ENCODE measurements around the gene CIRBP. TPM values are rescaled to one million over a fixed set of nuclear protein-coding genes. Genes with fewer than 3 reads are reported as not detected.
"Not testable (repeated sequence)": the region's sequence is repeated elsewhere in the genome, so short reads cannot be mapped to it uniquely, and the experiment has no call there.

The CIRBP gene
- total RNA-seq, 1 donor from 2014 or later: 659 TPM

DNA sequence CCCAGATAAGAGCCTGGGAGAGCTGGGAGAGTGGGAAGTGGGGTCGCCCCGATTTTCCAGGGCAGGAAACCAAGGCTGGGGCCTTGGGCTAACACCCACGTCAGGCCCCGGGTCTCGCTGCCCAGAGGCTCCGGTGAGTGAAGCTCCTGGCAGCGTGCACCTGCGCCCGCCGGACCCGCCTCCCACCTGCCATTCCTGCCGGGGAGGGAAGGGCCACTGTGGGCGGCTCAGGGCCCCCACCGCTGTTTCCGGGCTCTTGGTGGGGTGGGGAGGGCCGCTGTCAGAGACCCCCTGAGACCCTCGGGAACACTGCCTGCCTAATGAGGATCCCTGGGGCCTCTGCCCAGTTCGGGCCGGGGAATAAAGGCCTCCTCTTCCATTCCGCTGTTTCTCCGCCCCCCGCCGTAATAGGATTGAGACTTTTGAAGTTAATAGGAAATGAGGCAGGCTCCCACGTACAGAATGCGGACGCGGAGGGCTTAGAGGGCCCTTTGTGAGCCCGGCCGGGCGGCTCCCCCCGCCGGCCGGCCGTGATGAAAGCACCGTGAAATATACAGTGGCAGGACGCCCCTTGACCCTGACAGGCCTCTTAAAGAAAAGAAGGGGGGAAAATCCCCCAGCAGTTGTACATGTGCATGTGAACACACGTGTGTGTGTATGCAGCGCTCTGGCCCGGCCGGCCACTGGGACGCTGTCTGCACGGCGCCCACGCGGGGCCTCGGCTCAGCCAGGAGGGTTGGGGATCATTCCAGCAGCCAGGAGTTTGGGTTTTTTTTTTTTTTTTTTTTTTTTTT lies 49.7 kb downstream of the CIRBP start:
- Mint-ChIP-seq H3K27me3 (ENCODE audit: low read depth) (peaks cover 28% of the 10 kb centered on the region), H3K4me3 (no peak overlapping the region), H3K4me1 (peaks cover 3% of the 10 kb centered on the region), H3K36me3 (no peaks in the 10 kb centered on the region), H3K27ac (no peak overlapping the region), H3K9me3 (no peaks in the 10 kb centered on the region)
- TF ChIP-seq, protein P1, sequence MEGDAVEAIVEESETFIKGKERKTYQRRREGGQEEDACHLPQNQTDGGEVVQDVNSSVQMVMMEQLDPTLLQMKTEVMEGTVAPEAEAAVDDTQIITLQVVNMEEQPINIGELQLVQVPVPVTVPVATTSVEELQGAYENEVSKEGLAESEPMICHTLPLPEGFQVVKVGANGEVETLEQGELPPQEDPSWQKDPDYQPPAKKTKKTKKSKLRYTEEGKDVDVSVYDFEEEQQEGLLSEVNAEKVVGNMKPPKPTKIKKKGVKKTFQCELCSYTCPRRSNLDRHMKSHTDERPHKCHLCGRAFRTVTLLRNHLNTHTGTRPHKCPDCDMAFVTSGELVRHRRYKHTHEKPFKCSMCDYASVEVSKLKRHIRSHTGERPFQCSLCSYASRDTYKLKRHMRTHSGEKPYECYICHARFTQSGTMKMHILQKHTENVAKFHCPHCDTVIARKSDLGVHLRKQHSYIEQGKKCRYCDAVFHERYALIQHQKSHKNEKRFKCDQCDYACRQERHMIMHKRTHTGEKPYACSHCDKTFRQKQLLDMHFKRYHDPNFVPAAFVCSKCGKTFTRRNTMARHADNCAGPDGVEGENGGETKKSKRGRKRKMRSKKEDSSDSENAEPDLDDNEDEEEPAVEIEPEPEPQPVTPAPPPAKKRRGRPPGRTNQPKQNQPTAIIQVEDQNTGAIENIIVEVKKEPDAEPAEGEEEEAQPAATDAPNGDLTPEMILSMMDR (IDR thresholded peaks at IDR 0.05; ENCODE audit: unreplicated experiment): no peak
- no peak for DNase-seq (ENCODE audit: low spot score in 2 of 2, unreplicated experiment in 2 of 2)

DNA sequence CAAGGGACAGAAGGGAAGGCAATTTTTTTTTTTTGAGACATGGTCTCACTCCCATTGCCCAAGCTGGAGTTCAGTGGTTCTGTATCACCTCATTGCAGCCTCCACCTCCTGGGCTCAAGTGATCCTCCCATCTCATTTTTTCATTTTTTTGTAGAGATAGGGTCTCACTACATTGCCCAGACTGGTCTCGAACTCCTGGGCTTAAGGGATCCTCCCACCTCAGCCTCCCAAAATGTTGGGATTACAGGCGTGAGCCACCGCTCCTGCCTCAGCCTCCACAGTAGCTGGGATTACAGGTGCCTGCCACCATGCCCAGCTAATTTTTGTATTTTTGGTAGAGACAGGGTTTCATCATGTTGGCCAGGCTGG lies 51.1 kb downstream of the CIRBP start:
- H3K9me3 Mint-ChIP-seq; H3K4me1 Mint-ChIP-seq; H3K4me3 Mint-ChIP-seq; DNase-seq (ENCODE audit: low spot score in 2 of 2, unreplicated experiment in 2 of 2); H3K36me3 Mint-ChIP-seq; H3K27ac Mint-ChIP-seq: not testable (repeated sequence)
- peaks cover 26% of the 10 kb centered on the region for H3K27me3 Mint-ChIP-seq (ENCODE audit: low read depth)

DNA sequence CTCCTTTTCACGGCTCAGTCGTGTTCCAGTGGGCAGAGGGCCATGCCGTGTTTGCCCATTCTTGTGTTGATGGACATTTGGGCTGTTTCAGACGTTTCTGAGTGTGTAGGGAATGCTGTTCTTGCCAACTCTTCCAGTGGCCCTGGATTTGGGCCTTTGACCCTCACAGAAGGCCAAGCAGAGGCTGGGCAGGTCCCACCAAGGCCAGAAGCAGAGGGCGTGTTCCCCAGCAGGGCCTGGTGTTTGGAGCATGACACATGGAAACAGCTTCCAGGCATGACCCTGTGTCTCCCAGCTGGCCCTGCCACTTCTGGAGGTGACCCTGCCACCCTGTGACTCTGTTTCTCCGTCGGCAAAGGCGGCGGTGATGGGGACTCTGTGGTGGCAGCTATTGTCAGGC lies 52.4 kb downstream of the CIRBP start:
- Mint-ChIP-seq H3K9me3 (no peaks in the 10 kb centered on the region), H3K4me1 (no peaks in the 10 kb centered on the region), H3K36me3 (no peaks in the 10 kb centered on the region), H3K27ac (no peak overlapping the region), H3K27me3 (ENCODE audit: low read depth) (peaks cover 18% of the 10 kb centered on the region), H3K4me3 (no peak overlapping the region)
- TF ChIP-seq, protein P1 (IDR thresholded peaks at IDR 0.05; ENCODE audit: unreplicated experiment): no peak
- DNase-seq (ENCODE audit: low spot score in 2 of 2, unreplicated experiment in 2 of 2): no peak

DNA sequence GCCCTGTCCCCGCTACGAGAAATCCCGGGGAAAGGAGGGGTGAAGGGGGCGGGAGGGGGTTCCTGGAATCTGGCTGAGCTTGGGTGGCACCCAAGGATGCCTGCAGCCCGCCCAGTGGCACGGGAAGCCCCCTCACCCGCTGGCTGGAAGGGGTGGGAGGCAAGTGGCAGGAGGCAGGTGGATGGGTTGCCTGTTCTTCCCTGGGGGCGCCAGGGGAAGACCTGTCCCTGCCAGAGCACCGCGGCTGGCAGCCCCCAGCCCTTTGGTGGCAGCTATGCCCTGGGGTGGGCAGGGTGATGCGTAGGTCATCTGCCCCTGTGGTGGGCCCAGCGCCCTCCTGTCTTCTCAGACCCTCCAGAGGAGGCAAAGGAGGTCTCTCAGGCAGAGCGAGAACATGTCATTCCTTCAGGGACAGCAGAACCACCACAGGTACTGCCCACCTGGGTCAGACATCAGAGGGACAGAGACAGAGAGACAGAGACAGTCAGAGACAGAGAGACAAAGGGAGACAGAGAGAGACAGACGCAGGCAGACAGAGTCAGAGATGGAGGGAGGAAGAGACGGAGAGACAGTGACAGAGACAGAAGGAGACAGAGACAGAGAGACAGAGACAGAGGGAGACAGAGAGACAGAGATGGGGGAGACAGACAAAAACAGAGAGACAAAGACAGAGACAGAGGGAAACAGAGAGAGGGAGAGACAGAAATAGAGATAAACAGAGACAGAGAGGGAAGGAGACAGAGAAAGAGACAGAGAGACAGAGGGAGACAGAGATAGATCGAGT lies 53.3 kb downstream of the CIRBP start:
- Mint-ChIP-seq H3K4me1 (no peaks in the 10 kb centered on the region), H3K27ac (no peak overlapping the region), H3K27me3 (ENCODE audit: low read depth) (peaks cover 11% of the 10 kb centered on the region), H3K36me3 (no peaks in the 10 kb centered on the region), H3K4me3 (no peak overlapping the region), H3K9me3 (no peaks in the 10 kb centered on the region)
- no peak for DNase-seq (ENCODE audit: low spot score in 2 of 2, unreplicated experiment in 2 of 2)
- TF ChIP-seq, protein P1 (IDR thresholded peaks at IDR 0.05; ENCODE audit: unreplicated experiment): no peak

DNA sequence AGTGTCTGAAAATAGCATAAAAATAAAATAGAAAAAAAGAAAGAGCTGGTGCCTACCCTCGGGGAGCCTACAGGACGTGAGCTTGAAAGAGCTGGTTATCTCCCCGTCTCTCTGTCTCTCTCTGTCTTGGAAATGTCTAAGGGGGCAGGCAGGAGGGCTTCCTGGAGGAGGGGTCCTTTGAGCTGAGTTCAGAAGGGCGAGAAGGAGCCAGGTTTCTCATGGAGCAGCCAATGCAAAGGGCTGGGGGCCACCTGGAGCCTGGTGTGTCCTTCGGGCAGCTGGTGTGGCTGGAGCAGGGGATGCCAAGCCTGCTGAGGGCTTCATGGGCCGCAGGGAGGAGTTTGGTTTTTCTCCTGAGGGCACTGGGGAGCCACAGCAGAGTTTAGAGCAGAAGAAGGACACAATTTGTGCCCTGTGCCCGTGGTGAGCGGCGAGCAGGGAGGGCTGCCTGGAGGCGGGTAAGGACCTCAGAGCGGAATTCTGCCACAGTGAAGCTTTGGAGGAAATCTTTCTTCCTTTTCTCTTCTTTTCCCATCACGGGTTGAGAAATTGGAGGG lies 55.2 kb downstream of the CIRBP start:
- Mint-ChIP-seq H3K9me3 (no peaks in the 10 kb centered on the region), H3K27me3 (ENCODE audit: low read depth) (peaks cover 3% of the 10 kb centered on the region), H3K36me3 (no peaks in the 10 kb centered on the region), H3K4me1 (no peaks in the 10 kb centered on the region), H3K4me3 (no peak overlapping the region), H3K27ac (no peak overlapping the region)
- DNase-seq (ENCODE audit: low spot score in 2 of 2, unreplicated experiment in 2 of 2): no peak
- TF ChIP-seq, protein P1 (IDR thresholded peaks at IDR 0.05; ENCODE audit: unreplicated experiment): no peak

Other genes starting within 250 kb of the CIRBP start
- gene TMEM259, start 248.2 kb upstream of the CIRBP start, total RNA-seq: 232 to 245 TPM (median 242 TPM) in 3 replicates
- not detected in 3 replicates for gene RNU6-2, start 247.8 kb upstream of the CIRBP start, total RNA-seq
- 492 to 501 TPM (median 493 TPM) in 3 replicates for gene CNN2, start 242.7 kb upstream of the CIRBP start, total RNA-seq
- gene ABCA7, start 229.2 kb upstream of the CIRBP start, total RNA-seq: 18.0 to 22.5 TPM (median 20.1 TPM) in 3 replicates
- 2.4 to 3.8 TPM (median 3.2 TPM) in 3 replicates for gene ARHGAP45, start 202.2 kb upstream of the CIRBP start, total RNA-seq
- 137 to 145 TPM (median 143 TPM) in 3 replicates for gene POLR2E, start 174.0 kb upstream of the CIRBP start, total RNA-seq
- 190 to 208 TPM (median 201 TPM) in 3 replicates for gene GPX4, start 165.3 kb upstream of the CIRBP start, total RNA-seq
- 48.5 to 56.1 TPM (median 53.0 TPM) in 3 replicates for gene SBNO2, start 95.1 kb upstream of the CIRBP start, total RNA-seq
- gene STK11, start 63.6 kb upstream of the CIRBP start, total RNA-seq: 71.7 to 73.0 TPM (median 71.8 TPM) in 3 replicates
- 9.0 to 10.4 TPM (median 9.2 TPM) in 3 replicates for gene CBARP, start 31.3 kb upstream of the CIRBP start, total RNA-seq
- 105 to 115 TPM (median 108 TPM) in 3 replicates for gene ATP5F1D, start 27.6 kb upstream of the CIRBP start, total RNA-seq
- 168 to 177 TPM (median 172 TPM) in 3 replicates for gene MIDN, start 20.7 kb upstream of the CIRBP start, total RNA-seq
- gene FAM174C, start 6.2 kb downstream of the CIRBP start, total RNA-seq: 24.4 to 25.8 TPM (median 25.5 TPM) in 3 replicates
- 13.1 to 15.0 TPM (median 14.0 TPM) in 3 replicates for gene EFNA2, start 16.5 kb downstream of the CIRBP start, total RNA-seq
- gene NDUFS7, start 114.6 kb downstream of the CIRBP start, total RNA-seq: 52.2 to 56.8 TPM (median 55.9 TPM) in 3 replicates
- gene GAMT, start 132.2 kb downstream of the CIRBP start, total RNA-seq: 41.5 to 44.5 TPM (median 42.6 TPM) in 3 replicates
- 130 to 134 TPM (median 131 TPM) in 3 replicates for gene DAZAP1, start 138.3 kb downstream of the CIRBP start, total RNA-seq
- 1,014 to 1,040 TPM (median 1,034 TPM) in 3 replicates for gene RPS15, start 169.1 kb downstream of the CIRBP start, total RNA-seq
- 2.3 to 2.8 TPM (median 2.4 TPM) in 3 replicates for gene APC2, start 180.8 kb downstream of the CIRBP start, total RNA-seq
- gene C19orf25, start 209.9 kb downstream of the CIRBP start, total RNA-seq: 29.4 to 34.2 TPM (median 30.0 TPM) in 3 replicates
- gene PCSK4, start 221.0 kb downstream of the CIRBP start, total RNA-seq: 20.9 to 24.0 TPM (median 22.6 TPM) in 3 replicates
- 3.6 to 3.9 TPM (median 3.8 TPM) in 3 replicates for gene REEP6, start 221.8 kb downstream of the CIRBP start, total RNA-seq
- gene ADAMTSL5, start 243.7 kb downstream of the CIRBP start, total RNA-seq: 4.0 to 4.6 TPM (median 4.3 TPM) in 3 replicates

All from mesothelial cell of epicardium (in vitro differentiated cells).